Measurements from ENCODE around the gene KLHL18. TPM values are rescaled to one million over a fixed set of nuclear protein-coding genes. Genes with fewer than 3 reads are reported as not detected.

The KLHL18 gene
- total RNA-seq, 2 experiments from 2014 or later, result 28.8 to 32.6 TPM

DNA sequence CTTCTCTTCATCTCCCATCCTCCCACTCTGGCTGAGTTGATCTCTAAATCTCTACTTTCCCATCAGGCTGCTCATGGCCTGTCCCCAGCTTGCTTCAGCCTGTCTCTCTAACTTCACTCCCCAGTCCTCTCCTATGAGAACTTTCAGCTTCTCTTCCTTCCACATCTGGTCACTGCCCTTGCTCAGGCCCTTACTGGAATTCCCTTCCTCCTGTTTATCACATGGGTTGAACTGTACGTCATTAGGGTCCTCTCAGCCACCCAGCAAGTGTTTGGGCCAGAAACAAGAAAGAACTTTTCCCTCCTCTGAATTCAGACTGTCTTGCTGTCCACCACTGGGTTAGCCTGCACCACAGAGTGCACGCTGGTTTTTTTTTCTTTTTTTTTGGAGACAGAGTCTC lies 103.1 kb downstream of the KLHL18 start:
- Mint-ChIP-seq H3K27me3 (no peaks in the 10 kb centered on the region), H3K36me3 (ENCODE audit: low read depth) (peaks cover 17% of the 10 kb centered on the region), H3K4me3 (no peak overlapping the region), H3K27ac (peak overlapping the region; percentile 31), H3K9me3 (no peaks in the 10 kb centered on the region), H3K4me1 (ENCODE audit: low read depth) (peaks cover 40% of the 10 kb centered on the region)
- TF ChIP-seq, protein P1, sequence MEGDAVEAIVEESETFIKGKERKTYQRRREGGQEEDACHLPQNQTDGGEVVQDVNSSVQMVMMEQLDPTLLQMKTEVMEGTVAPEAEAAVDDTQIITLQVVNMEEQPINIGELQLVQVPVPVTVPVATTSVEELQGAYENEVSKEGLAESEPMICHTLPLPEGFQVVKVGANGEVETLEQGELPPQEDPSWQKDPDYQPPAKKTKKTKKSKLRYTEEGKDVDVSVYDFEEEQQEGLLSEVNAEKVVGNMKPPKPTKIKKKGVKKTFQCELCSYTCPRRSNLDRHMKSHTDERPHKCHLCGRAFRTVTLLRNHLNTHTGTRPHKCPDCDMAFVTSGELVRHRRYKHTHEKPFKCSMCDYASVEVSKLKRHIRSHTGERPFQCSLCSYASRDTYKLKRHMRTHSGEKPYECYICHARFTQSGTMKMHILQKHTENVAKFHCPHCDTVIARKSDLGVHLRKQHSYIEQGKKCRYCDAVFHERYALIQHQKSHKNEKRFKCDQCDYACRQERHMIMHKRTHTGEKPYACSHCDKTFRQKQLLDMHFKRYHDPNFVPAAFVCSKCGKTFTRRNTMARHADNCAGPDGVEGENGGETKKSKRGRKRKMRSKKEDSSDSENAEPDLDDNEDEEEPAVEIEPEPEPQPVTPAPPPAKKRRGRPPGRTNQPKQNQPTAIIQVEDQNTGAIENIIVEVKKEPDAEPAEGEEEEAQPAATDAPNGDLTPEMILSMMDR (IDR thresholded peaks at IDR 0.05), result no peak
- ChIA-PET POLR2A (no interaction called here), CTCF (interaction anchor here (1.7 kb wide), 1 partner anchor 9 kb away, joined by 4 read pairs; no protein-coding TSS in a partner anchor)
- ATAC-seq, result no peak
- intact Hi-C loops (cut with micrococcal nuclease), result no loop called here
- DNase-seq, result no peak

DNA sequence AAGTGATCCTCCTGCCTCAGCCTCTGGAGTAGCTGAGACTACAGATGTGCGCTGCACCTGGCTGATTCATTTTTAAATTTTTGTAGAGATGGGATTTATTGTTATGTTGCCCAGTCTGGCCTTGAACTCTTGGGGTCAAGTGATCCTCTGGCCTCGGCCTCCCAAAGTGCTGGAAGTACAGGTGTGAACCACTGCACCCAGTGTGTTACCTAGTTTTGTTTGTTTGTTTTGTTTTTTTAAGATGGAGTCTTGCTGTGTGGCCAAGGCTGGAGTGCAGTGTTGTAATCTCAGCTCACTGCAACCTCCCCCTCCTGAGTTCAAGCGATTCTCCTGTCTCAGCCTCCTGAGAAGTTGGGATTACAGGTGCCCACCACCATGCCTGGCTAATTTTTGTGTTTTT lies 110.2 kb downstream of the KLHL18 start:
- no peak for DNase-seq
- intact Hi-C loops (cut with micrococcal nuclease), result no loop called here
- no peak for ATAC-seq
- H3K27ac Mint-ChIP-seq, result no peak overlapping the region
- peaks cover 2% of the 10 kb centered on the region for H3K36me3 Mint-ChIP-seq (ENCODE audit: low read depth)
- no peaks in the 10 kb centered on the region for H3K9me3 Mint-ChIP-seq
- ChIA-PET POLR2A (no interaction called here), CTCF (interaction anchor here (0.8 to 1.6 kb wide), 3 partner anchors 9 to 29 kb away, joined by 3 read pairs; no protein-coding TSS in a partner anchor)
- TF ChIP-seq, protein P1 (IDR thresholded peaks at IDR 0.05), result no peak
- H3K4me1 Mint-ChIP-seq (ENCODE audit: low read depth), result peaks cover 30% of the 10 kb centered on the region
- no peaks in the 10 kb centered on the region for H3K27me3 Mint-ChIP-seq
- no peak overlapping the region for H3K4me3 Mint-ChIP-seq

DNA sequence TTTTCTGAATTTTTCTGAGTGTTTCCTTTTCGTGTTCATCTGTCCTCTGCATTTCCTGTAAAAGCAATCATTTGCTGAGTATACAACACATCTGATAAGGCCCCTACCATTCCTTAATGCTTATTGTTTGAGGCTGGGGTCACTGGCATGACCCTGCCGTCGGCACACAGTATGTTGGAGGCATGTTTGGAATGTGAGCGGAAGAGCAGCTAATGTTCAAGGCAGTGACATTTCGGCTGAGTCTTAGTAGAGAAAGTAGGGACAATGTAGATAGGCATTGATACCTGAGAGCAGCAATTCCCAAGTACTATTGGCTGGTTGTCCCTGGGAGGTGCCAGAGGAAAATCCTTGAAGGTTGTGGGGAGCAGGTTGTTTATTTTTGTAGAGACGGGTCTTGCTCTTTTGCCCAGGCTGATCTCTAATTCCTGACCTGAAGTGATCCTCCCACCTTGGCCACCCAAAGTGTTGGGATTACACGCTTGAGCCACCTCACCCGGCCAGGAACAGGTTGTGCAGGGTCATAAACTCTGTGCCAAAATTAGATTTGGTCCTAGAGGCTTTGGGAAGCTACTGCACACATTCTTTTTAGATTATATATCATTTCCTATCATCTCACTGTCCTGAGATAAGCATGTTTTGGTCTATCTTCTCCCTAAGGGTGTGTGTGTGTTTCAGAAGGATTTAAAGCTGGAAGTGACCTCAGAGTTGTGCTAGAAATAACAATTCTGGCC lies 111.6 kb downstream of the KLHL18 start:
- H3K36me3 Mint-ChIP-seq (ENCODE audit: low read depth), result peaks cover 3% of the 10 kb centered on the region
- no peak for ATAC-seq
- H3K9me3 Mint-ChIP-seq, result no peaks in the 10 kb centered on the region
- CTCF ChIA-PET, result interaction anchor here (0.8 to 1.2 kb wide), 3 partner anchors 9 to 431 kb away, joined by 3 to 4 read pairs (median 4); partner anchors contain the start of gene PTPN23
- H3K4me3 Mint-ChIP-seq, result no peak overlapping the region
- TF ChIP-seq, protein P1 (IDR thresholded peaks at IDR 0.05), result no peak
- DNase-seq, result no peak
- no peaks in the 10 kb centered on the region for H3K27me3 Mint-ChIP-seq
- H3K4me1 Mint-ChIP-seq (ENCODE audit: low read depth), result peaks cover 27% of the 10 kb centered on the region
- POLR2A ChIA-PET, result no interaction called here
- H3K27ac Mint-ChIP-seq, result peak overlapping the region; percentile 6
- intact Hi-C loops (cut with micrococcal nuclease), result no loop called here

DNA sequence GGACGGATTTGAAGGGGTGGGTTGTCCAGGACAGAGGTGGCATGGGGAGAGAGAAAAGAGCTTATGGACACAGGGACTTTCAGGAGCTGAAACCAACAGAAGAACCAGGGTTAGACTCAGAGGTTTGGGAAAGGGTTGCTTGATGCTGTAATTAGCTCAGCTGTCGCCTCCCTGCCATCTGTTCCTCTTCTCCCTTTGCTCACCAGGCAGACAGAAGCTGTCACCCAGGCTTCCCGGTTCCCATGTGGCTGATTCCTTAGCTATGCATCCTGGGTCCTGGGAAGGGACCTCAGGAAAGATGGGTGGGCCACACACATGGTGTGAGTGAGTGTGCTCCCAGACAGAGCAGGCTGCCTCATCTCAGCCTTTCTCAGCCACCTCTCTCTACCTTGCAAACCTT lies 112.1 kb downstream of the KLHL18 start:
- Mint-ChIP-seq H3K27me3 (no peaks in the 10 kb centered on the region), H3K9me3 (no peaks in the 10 kb centered on the region), H3K4me1 (ENCODE audit: low read depth) (peaks cover 27% of the 10 kb centered on the region), H3K36me3 (ENCODE audit: low read depth) (peaks cover 4% of the 10 kb centered on the region), H3K4me3 (no peak overlapping the region), H3K27ac (no peak overlapping the region)
- ATAC-seq (no peak), DNase-seq (no peak)
- ChIA-PET POLR2A (no interaction called here), CTCF (interaction anchor here (1.0 to 1.6 kb wide), 3 partner anchors 9 to 431 kb away, joined by 3 to 4 read pairs (median 4); no protein-coding TSS in a partner anchor)
- intact Hi-C loops (cut with micrococcal nuclease), result no loop called here
- TF ChIP-seq, protein P1 (IDR thresholded peaks at IDR 0.05), result no peak

Other genes with a start within 250 kb of the KLHL18 start
- gene SETD2, start 118.8 kb upstream of the KLHL18 start, total RNA-seq, result 10 to 100 TPM; 34.7 to 36.1 TPM
- gene KIF9, start 145 bp upstream of the KLHL18 start, total RNA-seq, result 1 to 10 TPM; 8.3 to 8.8 TPM
- 10 to 100 TPM; 20.7 to 22.6 TPM for gene PTPN23, start 98.1 kb downstream of the KLHL18 start, total RNA-seq
- 10 to 100 TPM; 45.1 to 52.2 TPM for gene SCAP, start 193.0 kb downstream of the KLHL18 start, total RNA-seq
- 10 to 100 TPM; 41.4 to 41.5 TPM for gene ELP6, start 230.8 kb downstream of the KLHL18 start, total RNA-seq